ENCODE data around the gene HPX. TPM values are rescaled to one million over a fixed set of nuclear protein-coding genes. Genes with fewer than 3 reads are reported as not detected.

Gene HPX
- total RNA-seq, 2 experiments from 2014 or later = 0.16 to 5.2 TPM

DNA sequence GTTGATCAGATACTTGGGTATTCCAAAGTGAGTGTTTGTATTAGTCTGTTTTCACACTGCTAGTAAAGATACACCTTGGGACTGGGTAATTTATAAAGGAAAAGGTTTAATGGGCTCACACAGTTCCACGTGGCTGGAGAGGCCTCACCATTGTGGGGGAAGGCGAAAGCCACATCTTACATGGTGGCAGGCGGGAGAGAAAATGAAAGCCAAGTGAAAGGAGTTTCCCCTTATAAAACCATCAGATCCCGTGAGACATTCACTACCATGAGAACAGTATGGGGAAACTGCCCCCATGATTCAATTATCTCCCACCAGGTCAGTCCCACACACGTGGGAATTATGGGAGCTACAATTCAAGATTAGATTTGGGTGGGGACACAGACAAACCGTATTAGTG is 47.6 kb upstream of the HPX start:
- H3K4me3 ChIP-seq (ENCODE audit: low read depth, low read length, poor library complexity, severe bottlenecking) = no peak overlapping the region
- DNase-seq (ENCODE audit: low spot score) = no peak
- no peaks in the 10 kb centered on the region; the same call in 1 of the 2 replicates for H4K20me1 ChIP-seq (ENCODE audit: insufficient read depth, low read length)
- H3K4me2 ChIP-seq (ENCODE audit: low read length) = no peak overlapping the region
- POLR2A ChIA-PET = no interaction called here
- H3K36me3 ChIP-seq (ENCODE audit: insufficient read depth, low read length) = peaks cover 86% of the 10 kb centered on the region
- CTCF ChIA-PET (ENCODE audit: unreplicated experiment) = interaction anchor here (1.0 kb wide), 1 partner anchor 109 kb away, joined by 3 read pairs; no protein-coding TSS in a partner anchor
- H3K4me1 ChIP-seq (ENCODE audit: insufficient read depth, low read length, poor library complexity, severe bottlenecking) = peaks cover 1% of the 10 kb centered on the region
- H2AFZ ChIP-seq (ENCODE audit: low read length) = no peak overlapping the region
- no peak overlapping the region for H3K27ac ChIP-seq (ENCODE audit: low read depth, low read length, poor library complexity, severe bottlenecking)
- no peaks in the 10 kb centered on the region for H3K9me2 ChIP-seq (ENCODE audit: insufficient read depth, low read length)
- H3K79me2 ChIP-seq (ENCODE audit: insufficient read depth, low read depth, low read length) = peaks cover 5% of the 10 kb centered on the region; the same call in 1 of the 2 replicates
- no peak for TF ChIP-seq EZH2phosphoT487 (IDR thresholded peaks at IDR 0.05; ENCODE audit: borderline replicate concordance, low read depth, low read length)
- TF ChIP-seq, protein P1, sequence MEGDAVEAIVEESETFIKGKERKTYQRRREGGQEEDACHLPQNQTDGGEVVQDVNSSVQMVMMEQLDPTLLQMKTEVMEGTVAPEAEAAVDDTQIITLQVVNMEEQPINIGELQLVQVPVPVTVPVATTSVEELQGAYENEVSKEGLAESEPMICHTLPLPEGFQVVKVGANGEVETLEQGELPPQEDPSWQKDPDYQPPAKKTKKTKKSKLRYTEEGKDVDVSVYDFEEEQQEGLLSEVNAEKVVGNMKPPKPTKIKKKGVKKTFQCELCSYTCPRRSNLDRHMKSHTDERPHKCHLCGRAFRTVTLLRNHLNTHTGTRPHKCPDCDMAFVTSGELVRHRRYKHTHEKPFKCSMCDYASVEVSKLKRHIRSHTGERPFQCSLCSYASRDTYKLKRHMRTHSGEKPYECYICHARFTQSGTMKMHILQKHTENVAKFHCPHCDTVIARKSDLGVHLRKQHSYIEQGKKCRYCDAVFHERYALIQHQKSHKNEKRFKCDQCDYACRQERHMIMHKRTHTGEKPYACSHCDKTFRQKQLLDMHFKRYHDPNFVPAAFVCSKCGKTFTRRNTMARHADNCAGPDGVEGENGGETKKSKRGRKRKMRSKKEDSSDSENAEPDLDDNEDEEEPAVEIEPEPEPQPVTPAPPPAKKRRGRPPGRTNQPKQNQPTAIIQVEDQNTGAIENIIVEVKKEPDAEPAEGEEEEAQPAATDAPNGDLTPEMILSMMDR (conservative IDR thresholded peaks at IDR 0.05; ENCODE audit: low read length) = no peak
- intact Hi-C loops (cut with micrococcal nuclease; ENCODE audit: unreplicated experiment) = no loop called here
- BruUV-seq (replicated peaks) = no TSS peak
- H3K9me3 ChIP-seq (ENCODE audit: low read length) = no peaks in the 10 kb centered on the region

DNA sequence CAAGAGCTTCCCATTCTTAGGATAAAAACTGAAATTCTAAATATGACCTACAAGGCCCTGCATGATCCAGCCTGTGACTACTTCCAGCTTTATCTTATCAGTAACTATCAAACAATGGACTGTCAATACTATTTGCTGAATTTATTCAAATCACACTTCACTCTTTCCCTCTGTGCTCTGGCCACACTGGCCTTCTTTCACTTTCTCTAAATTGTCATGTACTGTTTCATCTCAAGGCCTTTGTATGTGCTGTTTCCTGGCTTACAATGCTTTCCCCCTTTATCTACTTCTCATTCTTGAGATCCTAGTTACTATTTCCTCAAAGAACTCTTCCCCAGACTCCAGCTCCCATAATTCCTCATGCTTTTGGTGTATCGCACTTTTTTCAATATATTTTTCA is 46.2 kb upstream of the HPX start:
- H3K4me3 ChIP-seq (ENCODE audit: low read depth, low read length, poor library complexity, severe bottlenecking) = no peak overlapping the region
- peaks cover 19% of the 10 kb centered on the region for H3K79me2 ChIP-seq (ENCODE audit: insufficient read depth, low read depth, low read length)
- H3K36me3 ChIP-seq (ENCODE audit: insufficient read depth, low read length) = peaks cover 90% of the 10 kb centered on the region
- intact Hi-C loops (cut with micrococcal nuclease; ENCODE audit: unreplicated experiment) = no loop called here
- no peak overlapping the region for H3K4me2 ChIP-seq (ENCODE audit: low read length)
- peaks cover 5% of the 10 kb centered on the region for H4K20me1 ChIP-seq (ENCODE audit: insufficient read depth, low read length)
- no peaks in the 10 kb centered on the region for H3K9me3 ChIP-seq (ENCODE audit: low read length)
- H3K4me1 ChIP-seq (ENCODE audit: insufficient read depth, low read length, poor library complexity, severe bottlenecking) = peaks cover 13% of the 10 kb centered on the region
- BruUV-seq (replicated peaks) = no TSS peak
- DNase-seq (ENCODE audit: low spot score) = no peak
- ChIA-PET CTCF (ENCODE audit: unreplicated experiment) (no interaction called here), POLR2A (interaction anchor here (1.5 to 2.4 kb wide), 2 partner anchors 11 to 108 kb away, joined by 6 to 7 read pairs; no protein-coding TSS in a partner anchor)
- H3K9me2 ChIP-seq (ENCODE audit: insufficient read depth, low read length) = no peaks in the 10 kb centered on the region
- no peak overlapping the region for H3K27ac ChIP-seq (ENCODE audit: low read depth, low read length, poor library complexity, severe bottlenecking)
- no peak for TF ChIP-seq EZH2phosphoT487 (IDR thresholded peaks at IDR 0.05; ENCODE audit: borderline replicate concordance, low read depth, low read length)
- TF ChIP-seq, protein P1 (conservative IDR thresholded peaks at IDR 0.05; ENCODE audit: low read length) = no peak
- no peak overlapping the region for H2AFZ ChIP-seq (ENCODE audit: low read length)

DNA sequence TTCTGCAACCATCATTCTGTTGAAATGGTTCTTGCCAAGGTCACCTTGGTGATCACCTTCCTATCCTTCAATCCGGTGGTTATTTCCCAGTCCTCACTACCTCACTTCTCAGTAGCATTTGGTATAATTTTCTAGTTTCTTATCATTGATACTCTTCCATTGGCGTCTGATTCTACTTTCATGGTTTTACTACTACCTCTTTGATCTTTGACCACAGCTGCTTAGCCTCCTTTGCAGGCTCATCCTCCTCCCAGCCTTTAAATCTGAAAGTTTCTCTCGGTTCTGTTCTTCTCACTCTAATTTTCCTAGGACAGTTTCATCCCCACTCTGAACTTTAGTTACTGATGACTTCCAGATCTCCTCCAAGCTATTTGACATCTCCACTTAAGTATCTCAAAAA is 45.5 kb upstream of the HPX start:
- peaks cover 25% of the 10 kb centered on the region for H3K79me2 ChIP-seq (ENCODE audit: insufficient read depth, low read depth, low read length)
- H2AFZ ChIP-seq (ENCODE audit: low read length) = no peak overlapping the region
- no peak for DNase-seq (ENCODE audit: low spot score)
- intact Hi-C loops (cut with micrococcal nuclease; ENCODE audit: unreplicated experiment) = no loop called here
- H3K9me2 ChIP-seq (ENCODE audit: insufficient read depth, low read length) = no peaks in the 10 kb centered on the region
- CTCF ChIA-PET (ENCODE audit: unreplicated experiment) = no interaction called here
- H3K4me2 ChIP-seq (ENCODE audit: low read length) = no peak overlapping the region
- no peak overlapping the region for H3K4me3 ChIP-seq (ENCODE audit: low read depth, low read length, poor library complexity, severe bottlenecking)
- POLR2A ChIA-PET = interaction anchor here (1.5 to 2.4 kb wide), 2 partner anchors 10 to 107 kb away, joined by 6 to 7 read pairs; no protein-coding TSS in a partner anchor
- peaks cover 13% of the 10 kb centered on the region for H3K4me1 ChIP-seq (ENCODE audit: insufficient read depth, low read length, poor library complexity, severe bottlenecking)
- H3K9me3 ChIP-seq (ENCODE audit: low read length) = no peaks in the 10 kb centered on the region
- no peak for TF ChIP-seq EZH2phosphoT487 (IDR thresholded peaks at IDR 0.05; ENCODE audit: borderline replicate concordance, low read depth, low read length)
- TF ChIP-seq, protein P1 (conservative IDR thresholded peaks at IDR 0.05; ENCODE audit: low read length) = no peak
- peaks cover 89% of the 10 kb centered on the region for H3K36me3 ChIP-seq (ENCODE audit: insufficient read depth, low read length)
- no TSS peak for BruUV-seq (replicated peaks)
- H3K27ac ChIP-seq (ENCODE audit: low read depth, low read length, poor library complexity, severe bottlenecking) = no peak overlapping the region
- peaks cover 10% of the 10 kb centered on the region for H4K20me1 ChIP-seq (ENCODE audit: insufficient read depth, low read length)

Measured in OCI-LY7 (cell line).